Measurements from ENCODE around the gene CTU2.

CTU2 gene

DNA sequence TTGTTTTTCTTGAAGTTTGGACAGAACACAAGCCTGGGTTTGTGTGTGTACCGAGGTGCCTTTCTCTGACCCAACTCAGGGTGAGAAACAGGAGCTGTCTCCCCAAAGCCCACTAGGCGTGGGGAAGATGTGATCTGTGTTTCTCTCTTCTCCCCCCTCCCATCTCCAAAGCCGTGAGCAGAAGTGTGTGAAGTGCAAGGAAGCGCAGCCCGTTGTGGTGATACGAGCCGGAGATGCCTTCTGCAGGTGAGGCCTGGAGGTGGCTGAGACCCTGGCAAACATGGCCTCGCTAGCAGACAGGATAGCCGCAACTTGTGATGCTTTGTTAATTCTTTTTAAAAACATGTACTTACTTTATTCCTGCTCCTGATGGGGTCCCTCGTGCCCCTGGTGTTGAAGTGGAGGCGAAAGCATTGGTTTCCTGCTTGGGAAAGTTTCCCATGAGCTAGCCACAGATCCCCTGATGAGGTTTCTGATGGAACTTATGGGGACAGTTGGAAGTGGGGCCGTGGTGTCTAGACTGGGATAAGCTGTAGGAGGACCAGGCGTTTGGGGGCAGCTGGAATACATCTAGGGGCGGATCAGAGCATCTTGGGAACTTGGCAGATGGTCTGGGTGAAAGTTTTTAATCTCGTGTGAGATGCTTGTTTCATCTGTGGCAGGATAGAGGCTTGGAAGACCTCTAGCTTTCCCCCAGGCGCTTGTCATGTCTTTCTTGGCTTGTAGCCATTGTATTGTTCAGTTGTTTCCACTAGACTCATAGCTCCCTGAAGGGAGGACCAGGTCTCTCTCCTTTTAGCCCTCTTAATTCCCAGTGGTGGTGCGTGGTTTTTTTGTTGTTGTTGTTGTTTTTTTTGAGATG is 893 bp downstream of the CTU2 start:
- in situ Hi-C loops (cut with MboI; ENCODE audit: low pct_unique_long_range_greater_than_20kb, low sequenced_read_pairs): no loop called here
- peak; percentile 30 for DNase-seq

DNA sequence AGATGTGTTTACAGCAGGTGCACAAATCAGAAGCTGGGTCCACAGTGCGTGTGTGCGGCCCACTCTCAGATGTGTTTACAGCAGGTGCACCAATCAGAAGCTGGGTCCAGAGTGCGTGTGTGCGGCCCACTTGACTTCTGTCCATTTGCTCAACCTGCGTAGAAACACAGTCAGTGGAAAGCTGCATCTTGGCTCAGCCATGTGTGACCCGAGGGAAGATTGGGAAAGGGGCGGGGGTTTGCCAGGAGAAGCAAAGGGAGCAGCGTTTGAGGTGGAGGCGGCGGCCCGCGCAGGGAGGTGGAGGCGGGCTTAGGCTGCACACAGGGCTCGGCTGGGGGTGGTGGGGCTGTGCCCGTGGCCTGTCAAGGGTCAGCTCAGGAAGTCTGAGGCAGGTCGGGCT is 4.3 kb downstream of the CTU2 start:
- in situ Hi-C loops (cut with MboI; ENCODE audit: low pct_unique_long_range_greater_than_20kb, low sequenced_read_pairs): no loop called here
- no peak for DNase-seq

DNA sequence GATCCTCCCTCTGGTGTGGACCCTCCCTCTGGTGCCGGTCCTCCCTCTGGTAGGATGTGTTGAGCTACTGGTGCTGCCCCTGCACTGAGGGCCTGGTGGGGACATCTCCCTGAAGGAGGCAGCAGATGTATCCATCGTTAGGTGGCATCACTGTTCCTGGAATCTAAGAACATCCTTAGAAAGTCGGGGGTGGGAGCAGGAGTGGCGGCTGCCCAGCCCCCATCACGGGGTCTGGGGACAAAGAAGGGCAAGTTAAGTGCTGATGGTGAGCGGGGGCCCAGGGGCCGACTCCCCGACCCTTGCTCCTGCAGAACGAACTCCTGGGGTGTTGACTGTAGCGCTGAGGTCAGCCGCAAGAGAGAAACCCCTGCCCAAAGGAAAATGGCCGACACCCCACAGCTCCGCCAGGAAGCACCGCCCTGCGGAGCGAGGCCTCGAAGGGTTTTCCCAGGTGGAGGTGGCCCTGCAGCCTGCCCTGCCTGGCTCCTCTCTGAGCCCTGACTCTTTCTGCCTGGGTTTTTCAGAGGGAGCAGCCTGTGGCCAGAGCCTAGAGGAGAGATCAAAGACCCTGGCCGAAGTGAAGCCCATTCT is 5.5 kb downstream of the CTU2 start:
- no peak for DNase-seq
- in situ Hi-C loops (cut with MboI; ENCODE audit: low pct_unique_long_range_greater_than_20kb, low sequenced_read_pairs): no loop called here

- DNase-seq: no peak
- in situ Hi-C loops (cut with MboI; ENCODE audit: low pct_unique_long_range_greater_than_20kb, low sequenced_read_pairs): no loop called here
These were observed 6.2 kb downstream of the CTU2 start for GRCh38 chr16:88712362-88712979.

DNA sequence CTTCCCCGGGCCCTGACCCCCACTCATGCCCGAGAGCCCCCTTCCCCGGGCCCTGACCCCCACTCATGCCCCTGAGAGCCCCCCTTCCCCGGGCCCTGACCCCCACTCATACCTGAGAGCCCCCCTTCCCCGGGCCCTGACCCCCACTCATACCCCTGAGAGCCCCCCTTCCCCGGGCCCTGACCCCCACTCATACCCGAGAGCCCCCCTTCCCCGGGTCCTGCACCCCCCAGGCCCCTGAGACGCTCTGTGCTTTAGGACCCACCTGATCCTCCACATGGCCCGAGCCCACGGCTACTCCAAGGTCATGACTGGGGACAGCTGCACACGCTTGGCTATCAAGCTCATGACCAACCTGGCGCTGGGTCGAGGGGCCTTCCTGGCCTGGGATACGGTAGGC is 6.8 kb downstream of the CTU2 start:
- in situ Hi-C loops (cut with MboI; ENCODE audit: low pct_unique_long_range_greater_than_20kb, low sequenced_read_pairs): no loop called here
- no peak for DNase-seq

- no peak for DNase-seq
- in situ Hi-C loops (cut with MboI; ENCODE audit: low pct_unique_long_range_greater_than_20kb, low sequenced_read_pairs): no loop called here
These were observed 7.5 kb downstream of the CTU2 start for GRCh38 chr16:88713568-88714419.

DNA sequence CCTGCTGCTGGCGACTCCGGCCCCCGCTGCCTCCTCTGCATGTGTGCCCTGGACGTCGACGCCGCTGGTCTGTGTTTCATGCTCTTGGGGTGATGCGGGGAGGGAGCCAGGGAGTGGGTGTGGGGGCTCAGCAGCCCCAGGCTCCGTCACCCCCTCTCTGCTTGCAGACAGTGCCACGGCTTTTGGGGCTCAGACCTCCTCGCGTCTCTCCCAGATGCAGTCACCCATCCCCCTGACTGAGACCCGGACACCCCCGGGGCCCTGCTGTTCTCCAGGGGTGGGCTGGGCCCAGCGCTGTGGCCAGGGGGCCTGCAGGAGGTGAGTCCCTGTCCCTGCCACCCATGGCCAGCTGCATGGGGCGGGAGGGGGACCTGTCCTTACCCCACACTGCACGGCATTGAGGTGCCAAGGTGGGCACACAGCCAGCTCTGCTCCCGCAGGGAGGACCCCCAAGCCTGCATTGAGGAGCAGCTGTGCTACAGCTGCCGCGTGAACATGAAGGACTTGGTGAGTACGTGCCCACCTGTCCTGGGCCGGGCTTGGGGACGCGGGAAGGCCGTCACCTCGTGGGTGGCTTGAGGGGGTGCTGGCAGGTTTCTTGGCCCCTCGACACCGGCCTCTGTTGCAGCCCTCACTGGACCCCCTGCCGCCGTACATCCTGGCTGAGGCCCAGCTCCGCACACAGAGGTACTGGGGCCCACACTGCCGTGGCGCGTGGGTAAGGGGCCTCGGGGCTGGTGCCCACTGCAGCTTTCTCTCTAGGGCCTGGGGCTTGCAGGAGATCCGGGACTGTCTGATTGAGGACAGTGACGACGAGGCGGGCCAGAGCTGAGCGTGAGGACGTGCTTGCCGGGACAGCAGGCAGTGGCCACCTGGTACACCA is 8.4 kb downstream of the CTU2 start:
- no peak for DNase-seq
- in situ Hi-C loops (cut with MboI; ENCODE audit: low pct_unique_long_range_greater_than_20kb, low sequenced_read_pairs): no loop called here

- no peak for DNase-seq
- in situ Hi-C loops (cut with MboI; ENCODE audit: low pct_unique_long_range_greater_than_20kb, low sequenced_read_pairs): no loop called here
These were observed 9.2 kb downstream of the CTU2 start for GRCh38 chr16:88715312-88716190.

DNA sequence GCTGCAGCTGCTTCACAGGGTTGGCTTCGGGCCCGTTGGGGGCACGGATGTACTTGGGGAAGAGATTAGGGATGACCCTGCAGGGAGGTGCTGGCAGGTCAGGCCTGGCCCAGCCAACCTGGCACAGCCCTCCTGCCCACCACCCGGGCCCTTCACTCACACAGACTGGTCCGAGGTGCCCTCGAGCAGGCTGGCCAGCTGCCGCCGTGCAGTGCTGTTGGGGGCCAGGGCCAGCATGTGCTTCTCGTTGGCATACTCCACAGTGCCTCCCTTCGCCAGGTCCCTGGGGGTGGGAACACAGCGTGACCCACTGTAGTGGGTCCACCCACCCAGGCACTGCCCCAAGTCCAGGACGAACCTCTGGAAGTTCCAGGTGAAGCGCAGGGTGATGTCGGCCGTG is 9.9 kb downstream of the CTU2 start:
- no peak for DNase-seq
- in situ Hi-C loops (cut with MboI; ENCODE audit: low pct_unique_long_range_greater_than_20kb, low sequenced_read_pairs): no loop called here

- in situ Hi-C loops (cut with MboI; ENCODE audit: low pct_unique_long_range_greater_than_20kb, low sequenced_read_pairs): no loop called here
- DNase-seq: no peak
These were observed 10.3 kb downstream of the CTU2 start for GRCh38 chr16:88716601-88717001.

DNA sequence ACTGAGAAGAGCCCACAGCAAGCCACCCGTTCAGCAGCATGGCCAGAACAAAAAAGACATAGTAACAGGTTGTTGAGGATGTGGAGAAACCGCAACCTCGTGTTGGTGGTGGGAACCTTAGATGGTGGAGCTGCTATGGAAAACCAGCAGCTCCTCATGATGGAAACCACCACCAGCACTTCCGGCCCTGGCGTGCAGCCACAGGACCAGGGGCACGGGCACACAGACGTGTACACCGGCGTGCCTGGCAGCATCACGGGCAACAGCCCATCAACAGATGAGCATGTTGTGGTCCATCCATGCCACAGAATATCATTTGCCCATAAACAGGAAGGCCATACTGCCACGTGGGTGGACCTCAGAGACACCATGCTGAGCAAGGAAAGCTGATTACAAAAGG is 11.9 kb downstream of the CTU2 start:
- no peak for DNase-seq
- in situ Hi-C loops (cut with MboI; ENCODE audit: low pct_unique_long_range_greater_than_20kb, low sequenced_read_pairs): no loop called here

GRCh38 chr16:88719267-88719932 is 13.1 kb downstream of the CTU2 start:
- in situ Hi-C loops (cut with MboI; ENCODE audit: low pct_unique_long_range_greater_than_20kb, low sequenced_read_pairs): no loop called here
- no peak for DNase-seq

- DNase-seq: no peak
- in situ Hi-C loops (cut with MboI; ENCODE audit: low pct_unique_long_range_greater_than_20kb, low sequenced_read_pairs): no loop called here
These were observed 13.6 kb downstream of the CTU2 start for GRCh38 chr16:88719933-88720296.

DNA sequence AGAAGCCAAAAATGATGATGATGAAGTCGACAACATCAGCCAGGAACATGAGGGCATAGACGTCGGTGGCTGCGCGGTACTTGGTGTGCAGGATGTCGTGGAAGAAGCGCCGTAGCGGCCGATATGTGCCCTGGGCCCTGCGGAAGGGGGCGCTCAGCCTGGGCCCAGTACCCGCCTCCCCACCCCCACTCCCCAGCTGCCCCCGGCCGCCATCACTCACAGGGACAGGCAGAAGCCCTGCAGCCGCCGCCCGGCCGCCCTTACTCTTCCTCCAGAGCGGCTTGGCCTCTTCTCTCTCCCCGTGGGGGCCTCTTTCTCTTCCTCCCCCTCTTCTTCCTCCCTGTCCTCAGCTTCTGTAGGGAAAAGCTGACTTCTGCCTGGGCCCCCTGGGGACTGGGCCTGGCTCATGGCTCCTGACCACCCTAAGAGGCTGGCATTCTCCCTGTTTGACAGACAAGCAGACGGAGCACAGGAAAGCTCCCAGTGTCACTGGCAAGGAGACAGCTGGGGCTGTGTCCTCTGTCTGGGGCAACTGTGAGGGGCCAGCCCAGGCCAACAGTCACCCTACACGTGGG is 14.2 kb downstream of the CTU2 start:
- DNase-seq: no peak
- in situ Hi-C loops (cut with MboI; ENCODE audit: low pct_unique_long_range_greater_than_20kb, low sequenced_read_pairs): no loop called here

DNA sequence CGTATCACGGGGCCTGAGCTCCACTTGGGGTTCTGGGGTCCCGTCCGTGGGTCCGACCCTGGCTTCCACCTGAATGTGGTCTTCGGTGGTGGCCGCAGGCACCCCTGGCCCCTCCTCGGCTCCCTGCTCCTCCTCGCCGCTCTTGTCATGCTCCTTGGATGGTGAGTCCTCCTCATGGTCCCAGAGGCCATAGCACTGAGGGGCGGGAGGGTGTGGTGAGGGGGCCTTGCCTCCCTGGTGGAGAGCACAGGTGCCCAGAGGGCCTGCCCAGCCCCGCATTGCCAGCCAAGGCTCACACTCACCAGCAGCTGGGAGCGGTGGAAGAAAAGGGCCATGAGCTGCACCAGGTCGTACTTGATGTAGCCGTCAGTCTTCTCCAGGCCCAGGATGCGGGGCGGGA is 14.9 kb downstream of the CTU2 start:
- DNase-seq: no peak
- in situ Hi-C loops (cut with MboI; ENCODE audit: low pct_unique_long_range_greater_than_20kb, low sequenced_read_pairs): no loop called here

- in situ Hi-C loops (cut with MboI; ENCODE audit: low pct_unique_long_range_greater_than_20kb, low sequenced_read_pairs): no loop called here
- DNase-seq: no peak
These were observed 15.8 kb downstream of the CTU2 start for GRCh38 chr16:88721815-88722755.
